GM12891 (cell line): ENCODE data around the gene FOXRED1.
A peak's percentile ranks its signal among the peaks of the same experiment; 100 is the strongest.

Experiments used
- POLR2A ChIP-seq: IDR thresholded peaks from 2 replicates; pipeline ENCODE4 v1.6.1; 2011; ENCODE audit warnings: low read depth, low read length, control low read depth
- POLR2AphosphoS5 ChIP-seq: IDR thresholded peaks from 2 replicates; pipeline ENCODE4 v1.6.1; 2011; ENCODE audit warnings: low read depth, low read length, control low read depth
- POU2F2 ChIP-seq: IDR thresholded peaks from 2 replicates; pipeline ENCODE4 v1.6.1; 2011; ENCODE audit warnings: low read depth, mild to moderate bottlenecking, control low read depth, low read length, moderate library complexity
- SPI1 ChIP-seq: IDR thresholded peaks from 2 replicates; pipeline ENCODE4 v1.6.1; 2011; ENCODE audit warnings: low read depth, low read length, control low read depth
- TAF1 ChIP-seq: IDR thresholded peaks from 2 replicates; pipeline ENCODE4 v1.6.1; 2011; ENCODE audit warnings: low read depth, low read length, control low read depth

- no peak for TF ChIP-seq POU2F2
- TF ChIP-seq POLR2AphosphoS5: no peak
- TF ChIP-seq POLR2A: 0 out of 2 replicates have a peak, but pooled peaks have one; percentile 17
- TF ChIP-seq TAF1: no peak
- no peak for TF ChIP-seq SPI1
Measured at GRCh38 chr11:126265811-126266210, 3.1 kb upstream of the FOXRED1 start.
